HepG2 (cell line): Measurements from ENCODE around the gene AP3B1.

Source experiments
- CEBPG ChIP-seq: IDR thresholded peaks from 2 replicates; pipeline ENCODE4 v1.6.1; 2016
- FOXA1 ChIP-seq, 2 experiments: fragments of 450-650 bp in 1 of 2; sonication (generic) in 1 of 2; formaldehyde crosslinking in 1 of 2; IDR thresholded peaks; 2 replicates each; pipeline versions ENCODE4 v1.4.0 to v1.6.1; 2016 to 2020; ENCODE audit warnings: missing genetic modification reagents in 1 of 2
- HMG20A ChIP-seq: IDR thresholded peaks from 2 replicates; pipeline ENCODE4 v1.6.1; 2016; ENCODE audit warnings: borderline replicate concordance
- KAT8 ChIP-seq: IDR thresholded peaks from 2 replicates; pipeline ENCODE4 v1.6.1; 2016; ENCODE audit warnings: missing genetic modification reagents, missing compliant biosample characterization
- POLR2A ChIP-seq, 2 experiments: IDR thresholded peaks; 2 replicates each; pipeline ENCODE4 v1.6.1; 2011; ENCODE audit warnings: low read depth in 2 of 2, low read length in 2 of 2, mild to moderate bottlenecking in 1 of 2, moderate library complexity in 1 of 2; ENCODE audit not compliant: insufficient read depth in 1 of 2
- RBM22 ChIP-seq: fragments of 200-400 bp; formaldehyde crosslinking; optimal IDR thresholded peaks from 2 replicates; pipeline ENCODE3; 2017; ENCODE audit warnings: mild to moderate bottlenecking, low read length, moderate library complexity
- SATB2 ChIP-seq: sonication (generic); formaldehyde crosslinking; IDR thresholded peaks from 2 replicates; pipeline ENCODE4 v1.5.0; 2020; ENCODE audit warnings: missing genetic modification reagents
- ZNF616 ChIP-seq: sonication (generic); formaldehyde crosslinking; IDR thresholded peaks from 2 replicates; pipeline ENCODE4 v1.5.0; 2020; ENCODE audit warnings: low read depth, mild to moderate bottlenecking, missing genetic modification reagents
- TF ChIP-seq, protein P1 (sequence below): sonication (generic); formaldehyde crosslinking; IDR thresholded peaks from 2 replicates; pipeline ENCODE4 v1.4.0; 2020; ENCODE audit warnings: missing genetic modification reagents
- TF ChIP-seq, protein P2 (sequence below): sonication (generic); formaldehyde crosslinking; IDR thresholded peaks from 2 replicates; pipeline ENCODE4 v1.5.0; 2020; ENCODE audit warnings: mild to moderate bottlenecking, missing genetic modification reagents, moderate library complexity

DNA sequence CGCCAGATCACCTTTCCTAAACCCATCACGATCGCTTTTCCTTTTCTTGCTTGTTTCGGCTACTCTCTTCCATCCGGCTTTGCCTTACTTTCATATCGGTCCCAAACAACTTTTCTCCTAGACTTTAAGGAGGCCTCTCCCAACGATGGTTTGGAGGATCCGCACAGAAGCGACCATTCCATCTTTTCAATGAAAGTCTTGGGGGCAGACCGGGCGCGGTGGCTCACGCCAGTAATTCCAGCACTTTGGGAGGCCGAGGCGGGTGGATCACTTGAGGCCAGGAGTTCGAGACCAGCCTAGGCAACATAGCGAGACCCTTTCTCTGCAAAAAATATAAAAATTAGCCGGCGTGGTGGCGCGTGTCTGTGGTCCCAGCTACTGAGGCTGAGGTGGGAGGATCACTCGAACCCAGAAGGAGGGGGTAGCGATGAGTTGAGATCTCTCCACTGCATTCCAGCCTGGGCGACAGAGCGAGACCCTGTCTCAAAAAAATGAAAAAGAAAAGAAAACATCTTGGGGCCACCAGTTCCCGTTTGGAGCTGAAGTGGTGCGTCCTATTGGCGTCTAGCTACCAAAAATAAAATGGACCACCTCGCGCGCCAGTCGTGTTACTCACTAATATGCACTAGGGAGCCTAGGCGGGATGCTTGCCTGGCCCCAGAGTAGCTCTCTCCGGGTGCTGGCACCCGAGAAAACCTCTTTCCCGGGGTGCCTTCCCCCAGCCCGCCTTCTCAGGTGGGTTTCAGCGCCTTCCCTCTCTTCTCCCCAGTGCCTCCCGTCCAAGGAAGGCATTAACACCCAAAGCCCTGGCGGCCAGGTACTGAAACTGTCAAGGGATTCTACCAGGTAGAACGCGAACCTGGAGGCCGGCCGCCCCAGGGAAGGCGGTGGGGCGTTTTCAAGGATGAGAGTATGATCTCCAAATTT lies 800 bp upstream of the AP3B1 start:
- no peak for TF ChIP-seq CEBPG
- TF ChIP-seq RBM22, result no peak
- TF ChIP-seq, protein P1, sequence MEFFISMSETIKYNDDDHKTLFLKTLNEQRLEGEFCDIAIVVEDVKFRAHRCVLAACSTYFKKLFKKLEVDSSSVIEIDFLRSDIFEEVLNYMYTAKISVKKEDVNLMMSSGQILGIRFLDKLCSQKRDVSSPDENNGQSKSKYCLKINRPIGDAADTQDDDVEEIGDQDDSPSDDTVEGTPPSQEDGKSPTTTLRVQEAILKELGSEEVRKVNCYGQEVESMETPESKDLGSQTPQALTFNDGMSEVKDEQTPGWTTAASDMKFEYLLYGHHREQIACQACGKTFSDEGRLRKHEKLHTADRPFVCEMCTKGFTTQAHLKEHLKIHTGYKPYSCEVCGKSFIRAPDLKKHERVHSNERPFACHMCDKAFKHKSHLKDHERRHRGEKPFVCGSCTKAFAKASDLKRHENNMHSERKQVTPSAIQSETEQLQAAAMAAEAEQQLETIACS (CRISPR knock-in tag), result no peak
- no peak for TF ChIP-seq KAT8
- TF ChIP-seq SATB2, result no peak
- no peak for TF ChIP-seq POLR2A (IDR thresholded peaks at IDR 0.05; ENCODE audit: insufficient read depth in 1 of 2, low read depth in 2 of 2, low read length in 2 of 2)
- TF ChIP-seq, protein P2, sequence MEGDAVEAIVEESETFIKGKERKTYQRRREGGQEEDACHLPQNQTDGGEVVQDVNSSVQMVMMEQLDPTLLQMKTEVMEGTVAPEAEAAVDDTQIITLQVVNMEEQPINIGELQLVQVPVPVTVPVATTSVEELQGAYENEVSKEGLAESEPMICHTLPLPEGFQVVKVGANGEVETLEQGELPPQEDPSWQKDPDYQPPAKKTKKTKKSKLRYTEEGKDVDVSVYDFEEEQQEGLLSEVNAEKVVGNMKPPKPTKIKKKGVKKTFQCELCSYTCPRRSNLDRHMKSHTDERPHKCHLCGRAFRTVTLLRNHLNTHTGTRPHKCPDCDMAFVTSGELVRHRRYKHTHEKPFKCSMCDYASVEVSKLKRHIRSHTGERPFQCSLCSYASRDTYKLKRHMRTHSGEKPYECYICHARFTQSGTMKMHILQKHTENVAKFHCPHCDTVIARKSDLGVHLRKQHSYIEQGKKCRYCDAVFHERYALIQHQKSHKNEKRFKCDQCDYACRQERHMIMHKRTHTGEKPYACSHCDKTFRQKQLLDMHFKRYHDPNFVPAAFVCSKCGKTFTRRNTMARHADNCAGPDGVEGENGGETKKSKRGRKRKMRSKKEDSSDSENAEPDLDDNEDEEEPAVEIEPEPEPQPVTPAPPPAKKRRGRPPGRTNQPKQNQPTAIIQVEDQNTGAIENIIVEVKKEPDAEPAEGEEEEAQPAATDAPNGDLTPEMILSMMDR (CRISPR knock-in tag), result peak; percentile 44
- TF ChIP-seq HMG20A (CRISPR knock-in tag), result no peak
- no peak for TF ChIP-seq FOXA1 (IDR thresholded peaks at IDR 0.05)
- no peak for TF ChIP-seq FOXA1 (CRISPR knock-in tag; IDR thresholded peaks at IDR 0.05)
- no peak for TF ChIP-seq ZNF616 (CRISPR knock-in tag)
